HepG2 (cell line): ENCODE measurements around the gene PAN3.

Experiments used
- CREM ChIP-seq, 2 experiments: sonication (generic) in 1 of 2; formaldehyde crosslinking in 1 of 2; IDR thresholded peaks; 2 replicates each; pipeline versions ENCODE4 v1.4.0 to v1.6.1; 2016 to 2020; ENCODE audit warnings: antibody characterized with exemption in 1 of 2, mild to moderate bottlenecking in 1 of 2, missing genetic modification reagents in 1 of 2
- ELF4 ChIP-seq: sonication (generic); formaldehyde crosslinking; IDR thresholded peaks from 2 replicates; pipeline ENCODE4 v1.5.0; 2020; ENCODE audit warnings: missing genetic modification reagents, mild to moderate bottlenecking, moderate library complexity, borderline replicate concordance
- EZH2 ChIP-seq: conservative IDR thresholded peaks from 2 replicates; pipeline ENCODE4 v1.6.1; 2012; ENCODE audit warnings: mild to moderate bottlenecking, low read depth, low read length, moderate library complexity
- HIVEP1 ChIP-seq: sonication (generic); formaldehyde crosslinking; IDR thresholded peaks from 2 replicates; pipeline ENCODE4 v1.4.0; 2020; ENCODE audit warnings: mild to moderate bottlenecking, missing genetic modification reagents
- MAZ ChIP-seq, 2 experiments: sonication (generic) in 1 of 2; formaldehyde crosslinking in 1 of 2; IDR thresholded peaks; 2 replicates each; pipeline versions ENCODE4 v1.5.0 to v1.6.1; 2012 to 2020; ENCODE audit warnings: low read depth in 2 of 2, mild to moderate bottlenecking in 2 of 2, borderline replicate concordance in 1 of 2, improper control_type of control experiment in 1 of 2, low read length in 1 of 2, missing genetic modification reagents in 1 of 2, moderate library complexity in 1 of 2
- NR2F1 ChIP-seq, 2 experiments: fragments of 450-650 bp in 1 of 2; formaldehyde crosslinking in 1 of 2; IDR thresholded peaks; 2 replicates each; pipeline versions ENCODE4 v1.5.0 to v1.6.1; 2016 to 2020; ENCODE audit warnings: mild to moderate bottlenecking in 1 of 2, missing compliant biosample characterization in 1 of 2, missing genetic modification reagents in 1 of 2, moderate library complexity in 1 of 2
- ONECUT2 ChIP-seq: sonication (generic); formaldehyde crosslinking; IDR thresholded peaks from 2 replicates; pipeline ENCODE4 v1.4.0; 2020; ENCODE audit warnings: missing genetic modification reagents
- PPARG ChIP-seq: conservative IDR thresholded peaks from 2 replicates; pipeline ENCODE4 v1.6.1; 2016; ENCODE audit warnings: missing biosample characterization, missing genetic modification reagents
- SUZ12 ChIP-seq: fragments of 150-350 bp; IDR thresholded peaks from 2 replicates; pipeline ENCODE4 v1.6.1; 2014; ENCODE audit warnings: low read depth, low read length
- ZNF260 ChIP-seq: sonication (generic); formaldehyde crosslinking; IDR thresholded peaks from 2 replicates; pipeline ENCODE4 v1.4.0; 2020; ENCODE audit warnings: missing genetic modification reagents, low read depth, mild to moderate bottlenecking, borderline replicate concordance
- TF ChIP-seq, protein P1 (sequence below): sonication (generic); formaldehyde crosslinking; IDR thresholded peaks from 2 replicates; pipeline ENCODE4 v1.5.0; 2020; ENCODE audit warnings: mild to moderate bottlenecking, missing genetic modification reagents, moderate library complexity
- TF ChIP-seq, protein P2 (sequence below): sonication (generic); formaldehyde crosslinking; IDR thresholded peaks from 2 replicates; pipeline ENCODE4 v1.5.0; 2020; ENCODE audit warnings: missing genetic modification reagents

DNA sequence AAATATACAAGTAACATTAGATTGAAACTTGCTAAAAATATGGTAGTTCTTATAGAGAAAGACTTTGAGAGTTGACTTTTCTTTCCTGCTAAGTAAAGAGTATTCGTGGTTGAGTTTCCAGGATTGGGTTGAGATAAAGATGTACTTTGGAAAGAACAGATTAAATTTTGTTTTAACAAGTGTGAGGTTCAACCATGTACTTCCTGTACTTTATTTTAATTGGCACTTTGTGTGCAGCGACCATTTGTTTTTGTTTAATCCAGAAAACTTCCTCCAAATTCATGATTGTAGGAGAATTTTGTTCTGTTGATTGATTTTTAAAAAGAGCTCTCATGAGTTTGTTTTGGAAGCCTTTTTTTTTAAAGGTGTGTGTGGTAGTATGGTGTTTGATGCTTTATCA lies 46.9 kb downstream of the PAN3 start:
- TF ChIP-seq EZH2 (no peak), MAZ (IDR thresholded peaks at IDR 0.05; ENCODE audit: borderline replicate concordance, low read depth, low read length) (no peak), MAZ (CRISPR knock-in tag; IDR thresholded peaks at IDR 0.05; ENCODE audit: low read depth) (no peak), ZNF260 (CRISPR knock-in tag) (no peak), ELF4 (CRISPR knock-in tag) (no peak), PPARG (CRISPR knock-in tag) (no peak), SUZ12 (no peak), HIVEP1 (CRISPR knock-in tag) (no peak), NR2F1 (CRISPR knock-in tag; IDR thresholded peaks at IDR 0.05) (no peak), ONECUT2 (no peak), CREM (IDR thresholded peaks at IDR 0.05) (no peak), CREM (CRISPR knock-in tag; IDR thresholded peaks at IDR 0.05) (no peak)
- TF ChIP-seq, protein P1, sequence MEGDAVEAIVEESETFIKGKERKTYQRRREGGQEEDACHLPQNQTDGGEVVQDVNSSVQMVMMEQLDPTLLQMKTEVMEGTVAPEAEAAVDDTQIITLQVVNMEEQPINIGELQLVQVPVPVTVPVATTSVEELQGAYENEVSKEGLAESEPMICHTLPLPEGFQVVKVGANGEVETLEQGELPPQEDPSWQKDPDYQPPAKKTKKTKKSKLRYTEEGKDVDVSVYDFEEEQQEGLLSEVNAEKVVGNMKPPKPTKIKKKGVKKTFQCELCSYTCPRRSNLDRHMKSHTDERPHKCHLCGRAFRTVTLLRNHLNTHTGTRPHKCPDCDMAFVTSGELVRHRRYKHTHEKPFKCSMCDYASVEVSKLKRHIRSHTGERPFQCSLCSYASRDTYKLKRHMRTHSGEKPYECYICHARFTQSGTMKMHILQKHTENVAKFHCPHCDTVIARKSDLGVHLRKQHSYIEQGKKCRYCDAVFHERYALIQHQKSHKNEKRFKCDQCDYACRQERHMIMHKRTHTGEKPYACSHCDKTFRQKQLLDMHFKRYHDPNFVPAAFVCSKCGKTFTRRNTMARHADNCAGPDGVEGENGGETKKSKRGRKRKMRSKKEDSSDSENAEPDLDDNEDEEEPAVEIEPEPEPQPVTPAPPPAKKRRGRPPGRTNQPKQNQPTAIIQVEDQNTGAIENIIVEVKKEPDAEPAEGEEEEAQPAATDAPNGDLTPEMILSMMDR (CRISPR knock-in tag), result no peak
- TF ChIP-seq, protein P2, sequence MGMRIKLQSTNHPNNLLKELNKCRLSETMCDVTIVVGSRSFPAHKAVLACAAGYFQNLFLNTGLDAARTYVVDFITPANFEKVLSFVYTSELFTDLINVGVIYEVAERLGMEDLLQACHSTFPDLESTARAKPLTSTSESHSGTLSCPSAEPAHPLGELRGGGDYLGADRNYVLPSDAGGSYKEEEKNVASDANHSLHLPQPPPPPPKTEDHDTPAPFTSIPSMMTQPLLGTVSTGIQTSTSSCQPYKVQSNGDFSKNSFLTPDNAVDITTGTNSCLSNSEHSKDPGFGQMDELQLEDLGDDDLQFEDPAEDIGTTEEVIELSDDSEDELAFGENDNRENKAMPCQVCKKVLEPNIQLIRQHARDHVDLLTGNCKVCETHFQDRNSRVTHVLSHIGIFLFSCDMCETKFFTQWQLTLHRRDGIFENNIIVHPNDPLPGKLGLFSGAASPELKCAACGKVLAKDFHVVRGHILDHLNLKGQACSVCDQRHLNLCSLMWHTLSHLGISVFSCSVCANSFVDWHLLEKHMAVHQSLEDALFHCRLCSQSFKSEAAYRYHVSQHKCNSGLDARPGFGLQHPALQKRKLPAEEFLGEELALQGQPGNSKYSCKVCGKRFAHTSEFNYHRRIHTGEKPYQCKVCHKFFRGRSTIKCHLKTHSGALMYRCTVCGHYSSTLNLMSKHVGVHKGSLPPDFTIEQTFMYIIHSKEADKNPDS (CRISPR knock-in tag), result no peak
